GM19455 (cell line): ENCODE measurements around the gene PRKRIP1.
A peak's percentile ranks its signal among the peaks of the same experiment; 100 is the strongest.
"Not testable (repeated sequence)": the region's sequence is repeated elsewhere in the genome, so short reads cannot be mapped to it uniquely, and the experiment has no call there.

Experiments used
- ATAC-seq: cut with Tn5 transposase; IDR thresholded peaks from one replicate; pipeline ENCODE4 v1.9.1; 2021; ENCODE audit not compliant: unreplicated experiment

The PRKRIP1 gene

GRCh38 chr7:102455596-102455995 lies 59.4 kb downstream of the PRKRIP1 start:
- no peak for ATAC-seq

- no peak for ATAC-seq
Observed at GRCh38 chr7:102456327-102456726, 60.2 kb downstream of the PRKRIP1 start.

- ATAC-seq, result no peak
Observed at GRCh38 chr7:102457352-102457924, 61.3 kb downstream of the PRKRIP1 start.

- no peak for ATAC-seq
Observed at GRCh38 chr7:102459221-102459844, 63.2 kb downstream of the PRKRIP1 start.

- no peak for ATAC-seq
Observed at GRCh38 chr7:102460467-102460866, 64.3 kb downstream of the PRKRIP1 start.

GRCh38 chr7:102463841-102464576 lies 67.8 kb downstream of the PRKRIP1 start:
- peak; percentile 3 for ATAC-seq

GRCh38 chr7:102464577-102465280 lies 68.6 kb downstream of the PRKRIP1 start, which contains the start of the genes ALKBH4 and LRWD1:
TSS of gene ALKBH4 (minus strand) at chr7:102464863. CDS start at chr7:102464836, 27 bp downstream.
TSS of gene LRWD1 (plus strand) at chr7:102464984. CDS start at chr7:102465081, 97 bp downstream.
- ATAC-seq, result peak; percentile 85

- ATAC-seq, result no peak
Observed at GRCh38 chr7:102466097-102466496, 69.9 kb downstream of the PRKRIP1 start.

GRCh38 chr7:102467581-102468477 lies 71.7 kb downstream of the PRKRIP1 start:
- ATAC-seq, result no peak

- ATAC-seq, result no peak
Observed at GRCh38 chr7:102468478-102469350, 72.6 kb downstream of the PRKRIP1 start.

GRCh38 chr7:102469351-102469971 lies 73.3 kb downstream of the PRKRIP1 start:
- no peak for ATAC-seq

- no peak for ATAC-seq
Observed at GRCh38 chr7:102469972-102470825, 74.0 kb downstream of the PRKRIP1 start.

- no peak for ATAC-seq
Observed at GRCh38 chr7:102471791-102472125, 75.6 kb downstream of the PRKRIP1 start.

GRCh38 chr7:102472126-102473041 lies 76.2 kb downstream of the PRKRIP1 start:
- ATAC-seq, result no peak

GRCh38 chr7:102473271-102473991 lies 77.3 kb downstream of the PRKRIP1 start:
- no peak for ATAC-seq

GRCh38 chr7:102474116-102474515 lies 78.0 kb downstream of the PRKRIP1 start:
- ATAC-seq, result not testable (repeated sequence)
